Activated CD8-positive, alpha-beta T cell treated with anti-CD3 and anti-CD28 coated beads for 36 hours (primary cell): ENCODE results near the gene GRAMD1A. TPM values are rescaled to one million over a fixed set of nuclear protein-coding genes. Genes with fewer than 3 reads are reported as not detected.

Source experiments
- ATAC-seq: fragments of 200-7000 bp; cut with Tn5 transposase; one replicate; pipeline ENCODE4 v1.10.0; 2021; ENCODE audit warnings: mild to moderate bottlenecking, moderate library complexity
- CTCF ChIA-PET: fragments of 350-600 bp; sonication (Branson Sonifier 250); formaldehyde crosslinking; loops from one replicate; lab custom pipeline; 2021; ENCODE audit warnings: antibody characterized with exemption; lab: Charles Lee
- POLR2A ChIA-PET: fragments of 350-600 bp; sonication (Branson Sonifier 250); formaldehyde crosslinking; loops from one replicate; lab custom pipeline; 2021; ENCODE audit warnings: antibody characterized with exemption; lab: Charles Lee
- DNase-seq: peaks from one replicate; pipeline ENCODE4 v3.0.0-alpha.2; 2020
- H3K27ac Mint-ChIP-seq: one replicate; pipeline ENCODE4 v1.8.0; 2021; ENCODE audit warnings: mild to moderate bottlenecking, mixed read lengths
- H3K27me3 Mint-ChIP-seq: one replicate; pipeline ENCODE4 v1.8.0; 2021; ENCODE audit warnings: mixed read lengths
- H3K36me3 Mint-ChIP-seq: one replicate; pipeline ENCODE4 v1.8.0; 2021; ENCODE audit warnings: low read depth, mixed read lengths
- H3K4me1 Mint-ChIP-seq: one replicate; pipeline ENCODE4 v1.8.0; 2021; ENCODE audit warnings: low read depth, mixed read lengths
- H3K4me3 Mint-ChIP-seq: one replicate; pipeline ENCODE4 v1.8.0; 2021; ENCODE audit warnings: mild to moderate bottlenecking, moderate library complexity, mixed read lengths
- H3K9me3 Mint-ChIP-seq: one replicate; pipeline ENCODE4 v1.8.0; 2021; ENCODE audit warnings: mixed read lengths
- CTCF ChIP-seq: fragments of 200-600 bp; IDR thresholded peaks from one replicate; pipeline ENCODE4 v1.8.0; 2022; ENCODE audit warnings: antibody characterized with exemption, mild to moderate bottlenecking
- intact Hi-C: fragments of 100-400 bp; cut with micrococcal nuclease; formaldehyde crosslinking; loops from one replicate; pipeline ENCODE4 v1.10.0; 2022
- total RNA-seq, 2 experiments: library from RNA; stranded (reverse); gene quantifications; one replicate each; pipeline ENCODE4 v1.2.3, GENCODE V29; 2021

The GRAMD1A gene
- total RNA-seq, 2 experiments from 2014 or later = 128 to 134 TPM

GRCh38 chr19:35038623-35039512 lies 38.7 kb downstream of the GRAMD1A start:
- Mint-ChIP-seq H3K4me3 (no peak overlapping the region), H3K36me3 (no peaks in the 10 kb centered on the region), H3K9me3 (no peaks in the 10 kb centered on the region), H3K27me3 (peaks cover 3% of the 10 kb centered on the region), H3K4me1 (peaks cover 11% of the 10 kb centered on the region), H3K27ac (no peak overlapping the region)
- POLR2A ChIA-PET = interaction anchor here (0.7 to 2.0 kb wide), 3 partner anchors 8 to 20 kb away, joined by 3 to 10 read pairs (median 3); no protein-coding TSS in a partner anchor
- intact Hi-C loops = no loop called here
- CTCF ChIA-PET = interaction anchor here (0.9 to 2.6 kb wide), 3 partner anchors 10 to 66 kb away, joined by 3 to 8 read pairs (median 8); no protein-coding TSS in a partner anchor
- no peak for TF ChIP-seq CTCF
- ATAC-seq (no peak), DNase-seq (peak; percentile 21)

GRCh38 chr19:35039881-35040825 lies 40.0 kb downstream of the GRAMD1A start:
- Mint-ChIP-seq H3K9me3 (no peaks in the 10 kb centered on the region), H3K27me3 (peaks cover 6% of the 10 kb centered on the region), H3K36me3 (no peaks in the 10 kb centered on the region), H3K27ac (peak overlapping the region; percentile 69), H3K4me1 (peaks cover 11% of the 10 kb centered on the region), H3K4me3 (peak overlapping the region; percentile 56)
- no peak for TF ChIP-seq CTCF
- intact Hi-C loops = no loop called here
- ATAC-seq (peak; percentile 32), DNase-seq (no peak)
- ChIA-PET CTCF (no interaction called here), POLR2A (no interaction called here)

- peak; percentile 55 for DNase-seq
- peak; percentile 16 for ATAC-seq
- H3K27me3 Mint-ChIP-seq = peaks cover 6% of the 10 kb centered on the region
- no peaks in the 10 kb centered on the region for H3K9me3 Mint-ChIP-seq
- ChIA-PET CTCF (no interaction called here), POLR2A (no interaction called here)
- H3K4me3 Mint-ChIP-seq = peak overlapping the region; percentile 56
- no peak for TF ChIP-seq CTCF
- peak overlapping the region; percentile 69 for H3K27ac Mint-ChIP-seq
- intact Hi-C loops = no loop called here
- peaks cover 13% of the 10 kb centered on the region for H3K4me1 Mint-ChIP-seq
- H3K36me3 Mint-ChIP-seq = no peaks in the 10 kb centered on the region
Observed at GRCh38 chr19:35040826-35041547, 40.9 kb downstream of the GRAMD1A start.

- ATAC-seq (no peak), DNase-seq (no peak)
- H3K27me3 Mint-ChIP-seq = peaks cover 6% of the 10 kb centered on the region
- no peaks in the 10 kb centered on the region for H3K36me3 Mint-ChIP-seq
- TF ChIP-seq CTCF = no peak
- intact Hi-C loops = no loop called here
- ChIA-PET POLR2A (interaction anchor here (0.8 to 1.0 kb wide), 2 partner anchors 15 to 16 kb away, joined by 3 to 4 read pairs; no protein-coding TSS in a partner anchor), CTCF (no interaction called here)
- peak within 1 kb of the TSS; percentile 69 for H3K27ac Mint-ChIP-seq
- peak within 1 kb of the TSS; percentile 56 for H3K4me3 Mint-ChIP-seq
- H3K4me1 Mint-ChIP-seq = peaks cover 13% of the 10 kb centered on the region
- H3K9me3 Mint-ChIP-seq = no peaks in the 10 kb centered on the region
Observed at GRCh38 chr19:35041548-35042055, 41.5 kb downstream of the GRAMD1A start, which contains the start of gene HPN. Gene HPN, plus strand, starts transcription at chr19:35041721. Its CDS starts 786 bp downstream, at chr19:35042507.
